Measurements from ENCODE around the gene IGFBP2. TPM values are rescaled to one million over a fixed set of nuclear protein-coding genes. Genes with fewer than 3 reads are reported as not detected.
A peak's percentile ranks its signal among the peaks of the same experiment; 100 is the strongest.

The IGFBP2 gene
- total and polyA plus RNA-seq, 9 of the 15 experiments (the other 6 are each of a cell fraction or from before 2014, with no cell fraction given): 0.93 TPM; not detected in 8

DNA sequence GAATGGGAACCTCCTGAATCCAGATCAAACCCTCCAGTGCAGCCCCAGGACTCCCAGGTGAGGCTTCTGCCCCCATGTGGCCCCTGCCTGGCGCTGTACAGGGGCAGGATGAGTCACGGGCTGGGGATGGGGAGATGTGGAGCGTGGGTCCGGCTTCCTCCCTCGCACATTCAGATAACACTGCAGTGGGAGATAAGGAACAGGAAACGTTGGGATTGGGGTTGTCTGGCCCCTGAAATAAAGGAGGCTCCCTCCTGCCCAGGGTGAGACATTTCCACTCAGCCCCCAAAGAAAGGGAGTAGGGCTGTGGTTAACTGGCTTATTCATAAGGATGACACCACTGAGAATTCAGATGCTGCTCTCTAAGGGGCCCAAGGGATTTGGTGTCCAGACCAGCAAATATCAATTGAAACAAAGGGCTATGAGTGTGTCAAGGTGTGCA, 31.4 kb downstream of the IGFBP2 start (continued):
- TF ChIP-seq, protein P1, sequence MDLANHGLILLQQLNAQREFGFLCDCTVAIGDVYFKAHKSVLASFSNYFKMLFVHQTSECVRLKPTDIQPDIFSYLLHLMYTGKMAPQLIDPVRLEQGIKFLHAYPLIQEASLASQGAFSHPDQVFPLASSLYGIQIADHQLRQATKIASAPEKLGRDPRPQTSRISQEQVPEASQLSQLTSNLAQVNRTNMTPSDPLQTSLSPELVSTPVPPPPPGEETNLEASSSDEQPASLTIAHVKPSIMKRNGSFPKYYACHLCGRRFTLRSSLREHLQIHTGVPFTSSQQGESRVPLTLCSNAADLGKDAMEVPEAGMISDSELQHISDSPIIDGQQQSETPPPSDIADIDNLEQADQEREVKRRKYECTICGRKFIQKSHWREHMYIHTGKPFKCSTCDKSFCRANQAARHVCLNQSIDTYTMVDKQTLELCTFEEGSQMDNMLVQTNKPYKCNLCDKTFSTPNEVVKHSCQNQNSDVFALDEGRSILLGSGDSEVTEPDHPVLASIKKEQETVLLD (IDR thresholded peaks at IDR 0.05): no peak
- TF ChIP-seq MYC (IDR thresholded peaks at IDR 0.05; ENCODE audit: low read depth, low read length) (no peak), MYC (CRISPR knock-in tag; IDR thresholded peaks at IDR 0.05; ENCODE audit: borderline replicate concordance, low read depth) (no peak), CTBP1 (IDR thresholded peaks at IDR 0.05; ENCODE audit: borderline replicate concordance) (peak; percentile 75), TAL1 (IDR thresholded peaks at IDR 0.05) (0 out of 2 replicates have a peak, but pooled peaks have one; percentile 11), ZNF699 (CRISPR knock-in tag; IDR thresholded peaks at IDR 0.05; ENCODE audit: insufficient replicate concordance) (no peak)

- H3K9ac ChIP-seq (ENCODE audit: insufficient read depth in 1 of 2, low read depth in 2 of 2, low read length in 2 of 2): 0 out of 4 replicates have a peak overlapping the region, but pooled peaks of 1 of the 2 experiments have one; percentile 9
- no TSS peak for BruUV-seq (replicated peaks)
- H3K4me1 ChIP-seq (replicated peaks in 1 of 2; ENCODE audit: control insufficient read depth in 2 of 2, insufficient read depth in 2 of 2, low read length in 2 of 2): peaks cover 10 to 12% of the 10 kb centered on the region in 2 experiments; a peak in 4 of 5 replicates
- no peak overlapping the region for H3K4me3 ChIP-seq
- ATAC-seq (no peak), FAIRE-seq (no peak), DNase-seq (ENCODE audit: extremely low read depth in 1 of 4, low spot score in 3 of 4) (no peak)
- POLR2A ChIA-PET: no interaction called here
- CTCF ChIA-PET (ENCODE audit: low intra/inter-chr PET ratio): interaction anchor here (0.6 to 1.2 kb wide), 2 partner anchors 165 to 1048 kb away, joined by 3 to 7 read pairs; no protein-coding TSS in a partner anchor
- peaks cover 0 to 37% of the 10 kb centered on the region in 2 experiments; a peak in 4 of 5 replicates for H3K27me3 ChIP-seq (ENCODE audit: control insufficient read depth in 2 of 2, insufficient read depth in 2 of 2, low read length in 2 of 2)
- no peak overlapping the region for H3K4me2 ChIP-seq (ENCODE audit: insufficient read depth, low read length)
- 47% methylated on average over 5 of the region's 7 CpGs for WGBS (ENCODE audit: insufficient coverage, low coverage, missing lambda C conversion rate)
- intact Hi-C loops (cut with micrococcal nuclease): loop anchor here (2.0 kb wide), 2 partner anchors 256 to 442 kb away; no protein-coding TSS in a partner anchor
- H3K27ac ChIP-seq (ENCODE audit: extremely low read depth, low read depth, low read length): no peak overlapping the region
- H2AFZ ChIP-seq (ENCODE audit: low read depth, low read length): no peak overlapping the region
- no peaks in the 10 kb centered on the region for H3K9me3 ChIP-seq (replicated peaks; ENCODE audit: control insufficient read depth, insufficient read depth, low read depth, low read length)
- H3K36me3 ChIP-seq (ENCODE audit: control insufficient read depth, insufficient read depth, low read length): no peaks in the 10 kb centered on the region
- H3K9me1 ChIP-seq (ENCODE audit: control insufficient read depth, insufficient read depth, low read length): no peaks in the 10 kb centered on the region
- in situ Hi-C loops (cut with MboI): loop anchor here (5.0 to 25.0 kb wide), 3 partner anchors 148 to 630 kb away; no protein-coding TSS in a partner anchor
- no peaks in the 10 kb centered on the region; the same call in 1 of the 2 replicates for H4K20me1 ChIP-seq (replicated peaks; ENCODE audit: control insufficient read depth, insufficient read depth, low read length)
- H3K79me2 ChIP-seq (ENCODE audit: control insufficient read depth, insufficient read depth, low read length): no peaks in the 10 kb centered on the region
- no peak for TF ChIP-seq ARID2 (IDR thresholded peaks at IDR 0.05)
- TF ChIP-seq ARID3A (IDR thresholded peaks at IDR 0.05; ENCODE audit: borderline replicate concordance, low read depth, low read length): no peak
- no peak for TF ChIP-seq RBBP5 (IDR thresholded peaks at IDR 0.05; ENCODE audit: borderline replicate concordance, insufficient read depth, low read length, poor library complexity, severe bottlenecking)
- no peak for TF ChIP-seq TBL1XR1 (IDR thresholded peaks at IDR 0.05; ENCODE audit: low read length in 2 of 2)
- TF ChIP-seq NELFE (IDR thresholded peaks at IDR 0.05; ENCODE audit: insufficient read depth, insufficient read length): no peak
- no peak for TF ChIP-seq TBP (optimal IDR thresholded peaks at IDR 0.05; ENCODE audit: low read depth, low read length)
- no peak for TF ChIP-seq ZNF696 (CRISPR knock-in tag; conservative IDR thresholded peaks at IDR 0.05)
- no peak for TF ChIP-seq ZNF778 (CRISPR knock-in tag; IDR thresholded peaks at IDR 0.05)
- no peak for TF ChIP-seq ZNF408 (CRISPR knock-in tag; IDR thresholded peaks at IDR 0.05; ENCODE audit: low read depth)
- TF ChIP-seq MEF2D (tag; conservative IDR thresholded peaks at IDR 0.05; ENCODE audit: low read depth): no peak
- no peak for TF ChIP-seq ZNF384 (IDR thresholded peaks at IDR 0.05; ENCODE audit: low read depth, low read length)
- TF ChIP-seq TCF3 (CRISPR knock-in tag; IDR thresholded peaks at IDR 0.05): no peak
- TF ChIP-seq RBM15 (IDR thresholded peaks at IDR 0.05; ENCODE audit: insufficient read depth, low read length): no peak
- no peak for TF ChIP-seq SOX6 (IDR thresholded peaks at IDR 0.05)
- TF ChIP-seq ZNF217 (CRISPR knock-in tag; IDR thresholded peaks at IDR 0.05): no peak
Observed at GRCh38 chr2:216665242-216665641, 32.0 kb downstream of the IGFBP2 start.
